ENCODE measurements around the gene SEMA4D. TPM values are rescaled to one million over a fixed set of nuclear protein-coding genes. Genes with fewer than 3 reads are reported as not detected.

Gene SEMA4D
- total RNA-seq, 1 donor, result 0.72 TPM

- H3K4me1 ChIP-seq (ENCODE audit: insufficient read depth, low read length), result peaks cover 8% of the 10 kb centered on the region
- no peak for DNase-seq (ENCODE audit: insufficient read length, low spot score, missing footprints)
- H3K4me2 ChIP-seq (ENCODE audit: insufficient read depth, low read length), result no peak overlapping the region
- H3K4me3 ChIP-seq (ENCODE audit: insufficient read depth, low read length), result no peak overlapping the region
- no peaks in the 10 kb centered on the region for H3K36me3 ChIP-seq (ENCODE audit: insufficient read depth, low read length)
- H3K27me3 ChIP-seq (ENCODE audit: insufficient read depth, low read length), result peaks cover 4% of the 10 kb centered on the region
- H3K79me2 ChIP-seq (ENCODE audit: insufficient read depth, low read length), result no peaks in the 10 kb centered on the region
- no peaks in the 10 kb centered on the region for H3K9me3 ChIP-seq (ENCODE audit: low read depth, low read length)
- no peaks in the 10 kb centered on the region for H4K20me1 ChIP-seq (ENCODE audit: insufficient read depth, low read length)
- TF ChIP-seq CTCF (IDR thresholded peaks at IDR 0.05; ENCODE audit: extremely low read depth, low read depth, low read length), result no peak
- no peak overlapping the region for H2AFZ ChIP-seq (ENCODE audit: low read length)
- no peak overlapping the region for H3K27ac ChIP-seq (ENCODE audit: low read depth, low read length)
Measured at GRCh38 chr9:89446961-89447310, 51.0 kb downstream of the SEMA4D start.

DNA sequence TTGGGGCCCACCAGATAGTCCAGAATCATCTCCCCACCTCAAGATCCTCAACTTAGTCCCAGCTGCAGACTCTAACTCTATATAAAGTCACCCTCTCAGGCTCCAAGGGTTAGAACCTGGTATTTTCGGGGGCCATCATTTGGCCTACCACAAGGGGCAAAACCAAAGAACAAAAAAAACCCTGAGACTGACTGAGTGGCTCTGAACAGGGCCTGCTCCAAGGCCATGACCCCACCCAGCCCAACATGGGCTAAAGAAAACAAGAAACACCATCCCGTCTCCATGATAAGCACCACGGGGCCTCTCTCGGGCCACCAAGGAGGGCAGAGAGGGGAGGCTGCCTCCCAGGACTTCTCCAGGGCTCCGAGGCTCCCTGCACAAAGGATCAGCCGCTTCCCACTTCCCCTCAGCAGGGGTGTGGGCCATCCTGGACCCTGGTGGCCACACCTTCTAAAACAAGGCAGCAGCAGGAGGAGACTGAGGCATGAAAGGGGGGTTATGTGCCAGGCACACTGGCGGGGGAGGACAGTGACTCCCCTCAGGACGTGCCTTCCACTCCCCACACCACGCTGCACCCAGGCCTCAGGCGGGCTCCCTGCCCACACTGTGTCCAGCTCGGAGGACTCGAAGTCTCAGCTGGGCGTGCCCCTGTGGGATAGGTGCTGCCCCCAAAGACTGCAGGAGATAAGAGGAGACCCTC lies 51.5 kb downstream of the SEMA4D start:
- Histone ChIP-seq H3K4me3 (ENCODE audit: insufficient read depth, low read length) (no peak overlapping the region), H3K9me3 (ENCODE audit: low read depth, low read length) (no peaks in the 10 kb centered on the region)

DNA sequence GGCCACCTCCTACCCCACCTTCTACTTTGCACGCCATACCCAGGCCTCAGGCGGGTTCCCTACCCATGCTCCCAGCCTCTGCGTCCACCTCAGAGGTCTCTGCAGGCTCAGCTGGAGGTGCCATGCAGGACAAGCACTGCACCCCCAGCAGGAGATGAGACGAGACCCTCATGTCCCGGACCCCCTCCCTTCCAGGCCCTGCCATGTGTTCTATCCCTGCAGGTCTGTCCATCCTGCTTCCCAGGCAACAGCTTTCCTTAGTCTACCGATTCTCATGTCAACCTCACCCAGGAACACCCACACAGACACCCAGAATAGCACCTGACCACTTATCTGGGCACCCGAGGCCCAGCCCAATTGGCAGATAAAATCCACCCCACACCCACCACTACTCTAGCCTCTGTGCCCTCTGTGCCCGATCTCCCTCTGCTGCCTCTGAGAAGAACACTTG lies 52.1 kb downstream of the SEMA4D start:
- TF ChIP-seq CTCF (IDR thresholded peaks at IDR 0.05; ENCODE audit: extremely low read depth, low read depth, low read length), result no peak
- Histone ChIP-seq H3K27ac (ENCODE audit: low read depth, low read length) (no peak overlapping the region), H3K27me3 (ENCODE audit: insufficient read depth, low read length) (peaks cover 4% of the 10 kb centered on the region), H3K79me2 (ENCODE audit: insufficient read depth, low read length) (no peaks in the 10 kb centered on the region), H3K9me3 (ENCODE audit: low read depth, low read length) (no peaks in the 10 kb centered on the region), H3K4me1 (ENCODE audit: insufficient read depth, low read length) (peaks cover 8% of the 10 kb centered on the region), H2AFZ (ENCODE audit: low read length) (no peak overlapping the region), H3K4me3 (ENCODE audit: insufficient read depth, low read length) (no peak overlapping the region), H4K20me1 (ENCODE audit: insufficient read depth, low read length) (no peaks in the 10 kb centered on the region), H3K36me3 (ENCODE audit: insufficient read depth, low read length) (no peaks in the 10 kb centered on the region), H3K4me2 (ENCODE audit: insufficient read depth, low read length) (no peak overlapping the region)
- no peak for DNase-seq (ENCODE audit: insufficient read length, low spot score, missing footprints)

More for the DNA sequence above, 51.5 kb downstream of the SEMA4D start:
- Histone ChIP-seq H3K79me2 (ENCODE audit: insufficient read depth, low read length) (no peaks in the 10 kb centered on the region), H4K20me1 (ENCODE audit: insufficient read depth, low read length) (no peaks in the 10 kb centered on the region), H3K4me1 (ENCODE audit: insufficient read depth, low read length) (peaks cover 8% of the 10 kb centered on the region), H3K36me3 (ENCODE audit: insufficient read depth, low read length) (no peaks in the 10 kb centered on the region), H3K27me3 (ENCODE audit: insufficient read depth, low read length) (peaks cover 4% of the 10 kb centered on the region), H3K27ac (ENCODE audit: low read depth, low read length) (no peak overlapping the region), H3K4me2 (ENCODE audit: insufficient read depth, low read length) (no peak overlapping the region), H2AFZ (ENCODE audit: low read length) (no peak overlapping the region)
- no peak for DNase-seq (ENCODE audit: insufficient read length, low spot score, missing footprints)
- TF ChIP-seq CTCF (IDR thresholded peaks at IDR 0.05; ENCODE audit: extremely low read depth, low read depth, low read length), result no peak

GRCh38 chr9:89444925-89445765 lies 52.8 kb downstream of the SEMA4D start:
- DNase-seq (ENCODE audit: insufficient read length, low spot score, missing footprints), result no peak
- H3K27me3 ChIP-seq (ENCODE audit: insufficient read depth, low read length), result peaks cover 4% of the 10 kb centered on the region
- TF ChIP-seq CTCF (IDR thresholded peaks at IDR 0.05; ENCODE audit: extremely low read depth, low read depth, low read length), result no peak
- no peaks in the 10 kb centered on the region for H3K79me2 ChIP-seq (ENCODE audit: insufficient read depth, low read length)
- H4K20me1 ChIP-seq (ENCODE audit: insufficient read depth, low read length), result no peaks in the 10 kb centered on the region
- no peaks in the 10 kb centered on the region for H3K36me3 ChIP-seq (ENCODE audit: insufficient read depth, low read length)
- H3K4me2 ChIP-seq (ENCODE audit: insufficient read depth, low read length), result no peak overlapping the region
- H3K27ac ChIP-seq (ENCODE audit: low read depth, low read length), result no peak overlapping the region
- peaks cover 8% of the 10 kb centered on the region for H3K4me1 ChIP-seq (ENCODE audit: insufficient read depth, low read length)
- H3K9me3 ChIP-seq (ENCODE audit: low read depth, low read length), result no peaks in the 10 kb centered on the region
- H2AFZ ChIP-seq (ENCODE audit: low read length), result no peak overlapping the region
- no peak overlapping the region for H3K4me3 ChIP-seq (ENCODE audit: insufficient read depth, low read length)

Measured in osteoblast (primary cell).